ENCODE measurements around the gene CES5A.

Gene CES5A

GRCh38 chr16:55907661-55908060 is 32.5 kb upstream of the CES5A start:
- TF ChIP-seq EZH2phosphoT487 (IDR thresholded peaks at IDR 0.05; ENCODE audit: borderline replicate concordance, low read length): no peak
- TF ChIP-seq CTCF (IDR thresholded peaks at IDR 0.05; ENCODE audit: low read depth, low read length, poor library complexity, severe bottlenecking): no peak
- Histone ChIP-seq H3K27ac (ENCODE audit: low read depth, low read length) (no peak overlapping the region), H3K4me1 (ENCODE audit: control insufficient read depth, low read length) (no peaks in the 10 kb centered on the region), H3K9me3 (ENCODE audit: control insufficient read depth, insufficient read depth, low read length) (no peaks in the 10 kb centered on the region), H4K20me1 (ENCODE audit: control insufficient read depth, insufficient read depth, low read depth, low read length) (no peaks in the 10 kb centered on the region), H3K79me2 (ENCODE audit: control insufficient read depth, low read length) (no peaks in the 10 kb centered on the region), H3F3A (ENCODE audit: control insufficient read depth, insufficient read depth) (no peaks in the 10 kb centered on the region), H3K9me2 (replicated peaks; ENCODE audit: control insufficient read depth, low read length) (no peaks in the 10 kb centered on the region), H3K4me3 (ENCODE audit: low read length) (no peak overlapping the region), H3K36me3 (ENCODE audit: control insufficient read depth, low read length) (no peaks in the 10 kb centered on the region), H3K4me2 (ENCODE audit: low read length) (no peak overlapping the region), H3K27me3 (ENCODE audit: control insufficient read depth, low read length) (no peaks in the 10 kb centered on the region)

DNA sequence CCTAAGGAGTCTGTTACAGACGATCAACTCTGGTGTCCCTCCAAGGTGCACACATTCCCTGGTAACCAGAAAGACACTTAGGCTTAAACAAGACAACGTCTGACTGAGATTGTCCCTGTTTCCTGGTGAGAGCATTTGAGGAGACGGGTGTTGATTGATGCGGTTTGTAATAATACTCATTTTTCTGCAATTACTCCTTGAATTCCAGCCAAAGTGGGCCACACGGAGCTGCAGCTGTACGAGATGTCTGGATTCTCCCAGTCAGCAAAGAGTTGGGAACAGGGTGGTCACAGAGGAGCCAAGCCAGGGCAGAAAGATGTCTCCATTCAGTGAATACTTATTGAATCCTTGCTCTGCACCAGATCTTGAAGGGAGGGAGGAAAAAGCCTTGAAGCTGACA is 30.9 kb upstream of the CES5A start:
- H3K36me3 ChIP-seq (ENCODE audit: control insufficient read depth, low read length): no peaks in the 10 kb centered on the region
- no peaks in the 10 kb centered on the region for H3F3A ChIP-seq (ENCODE audit: control insufficient read depth, insufficient read depth)
- no peak overlapping the region for H3K4me3 ChIP-seq (ENCODE audit: low read length)
- H3K4me1 ChIP-seq (ENCODE audit: control insufficient read depth, low read length): no peaks in the 10 kb centered on the region
- no peaks in the 10 kb centered on the region for H4K20me1 ChIP-seq (ENCODE audit: control insufficient read depth, insufficient read depth, low read depth, low read length)
- H3K9me3 ChIP-seq (ENCODE audit: control insufficient read depth, insufficient read depth, low read length): no peaks in the 10 kb centered on the region
- TF ChIP-seq CTCF (IDR thresholded peaks at IDR 0.05; ENCODE audit: low read depth, low read length, poor library complexity, severe bottlenecking) (no peak), EZH2phosphoT487 (IDR thresholded peaks at IDR 0.05; ENCODE audit: borderline replicate concordance, low read length) (no peak)
- H3K9me2 ChIP-seq (replicated peaks; ENCODE audit: control insufficient read depth, low read length): no peaks in the 10 kb centered on the region
- no peaks in the 10 kb centered on the region for H3K79me2 ChIP-seq (ENCODE audit: control insufficient read depth, low read length)
- H3K27ac ChIP-seq (ENCODE audit: low read depth, low read length): no peak overlapping the region
- no peaks in the 10 kb centered on the region for H3K27me3 ChIP-seq (ENCODE audit: control insufficient read depth, low read length)
- no peak overlapping the region for H3K4me2 ChIP-seq (ENCODE audit: low read length)

- no peaks in the 10 kb centered on the region for H3K27me3 ChIP-seq (ENCODE audit: control insufficient read depth, low read length)
- no peak overlapping the region for H3K4me2 ChIP-seq (ENCODE audit: low read length)
- no peak overlapping the region for H3K27ac ChIP-seq (ENCODE audit: low read depth, low read length)
- no peaks in the 10 kb centered on the region for H3F3A ChIP-seq (ENCODE audit: control insufficient read depth, insufficient read depth)
- H3K9me3 ChIP-seq (ENCODE audit: control insufficient read depth, insufficient read depth, low read length): no peaks in the 10 kb centered on the region
- no peak overlapping the region for H3K4me3 ChIP-seq (ENCODE audit: low read length)
- no peaks in the 10 kb centered on the region for H3K79me2 ChIP-seq (ENCODE audit: control insufficient read depth, low read length)
- no peaks in the 10 kb centered on the region for H4K20me1 ChIP-seq (ENCODE audit: control insufficient read depth, insufficient read depth, low read depth, low read length)
- no peaks in the 10 kb centered on the region for H3K9me2 ChIP-seq (replicated peaks; ENCODE audit: control insufficient read depth, low read length)
- H3K36me3 ChIP-seq (ENCODE audit: control insufficient read depth, low read length): no peaks in the 10 kb centered on the region
- H3K4me1 ChIP-seq (ENCODE audit: control insufficient read depth, low read length): no peaks in the 10 kb centered on the region
- no peak for TF ChIP-seq EZH2phosphoT487 (IDR thresholded peaks at IDR 0.05; ENCODE audit: borderline replicate concordance, low read length)
- no peak for TF ChIP-seq CTCF (IDR thresholded peaks at IDR 0.05; ENCODE audit: low read depth, low read length, poor library complexity, severe bottlenecking)
These were observed 30.5 kb upstream of the CES5A start for GRCh38 chr16:55905651-55906050.

All from DOHH2 (cell line).